Measurements from ENCODE around the gene HKDC1.

DNA sequence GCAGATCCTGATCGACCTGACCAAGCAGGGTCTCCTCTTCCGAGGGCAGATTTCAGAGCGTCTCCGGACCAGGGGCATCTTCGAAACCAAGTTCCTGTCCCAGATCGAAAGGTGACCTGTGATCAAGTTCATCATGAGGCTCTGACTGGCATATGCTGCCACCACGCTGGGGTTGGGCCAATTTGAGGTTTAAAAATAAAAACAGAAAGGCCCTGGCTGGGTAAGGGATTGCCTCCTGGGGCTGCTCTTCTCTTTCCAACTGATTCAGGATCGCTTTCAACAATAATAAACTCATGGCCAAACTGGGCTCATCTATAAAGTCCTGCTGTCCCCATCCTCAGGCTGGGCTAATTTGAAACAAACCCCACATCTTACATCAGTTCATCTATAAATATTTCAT lies 41.1 kb downstream of the HKDC1 start:
- TF ChIP-seq, protein P1, sequence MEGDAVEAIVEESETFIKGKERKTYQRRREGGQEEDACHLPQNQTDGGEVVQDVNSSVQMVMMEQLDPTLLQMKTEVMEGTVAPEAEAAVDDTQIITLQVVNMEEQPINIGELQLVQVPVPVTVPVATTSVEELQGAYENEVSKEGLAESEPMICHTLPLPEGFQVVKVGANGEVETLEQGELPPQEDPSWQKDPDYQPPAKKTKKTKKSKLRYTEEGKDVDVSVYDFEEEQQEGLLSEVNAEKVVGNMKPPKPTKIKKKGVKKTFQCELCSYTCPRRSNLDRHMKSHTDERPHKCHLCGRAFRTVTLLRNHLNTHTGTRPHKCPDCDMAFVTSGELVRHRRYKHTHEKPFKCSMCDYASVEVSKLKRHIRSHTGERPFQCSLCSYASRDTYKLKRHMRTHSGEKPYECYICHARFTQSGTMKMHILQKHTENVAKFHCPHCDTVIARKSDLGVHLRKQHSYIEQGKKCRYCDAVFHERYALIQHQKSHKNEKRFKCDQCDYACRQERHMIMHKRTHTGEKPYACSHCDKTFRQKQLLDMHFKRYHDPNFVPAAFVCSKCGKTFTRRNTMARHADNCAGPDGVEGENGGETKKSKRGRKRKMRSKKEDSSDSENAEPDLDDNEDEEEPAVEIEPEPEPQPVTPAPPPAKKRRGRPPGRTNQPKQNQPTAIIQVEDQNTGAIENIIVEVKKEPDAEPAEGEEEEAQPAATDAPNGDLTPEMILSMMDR (IDR thresholded peaks at IDR 0.05): peak in 2 of 12 donors; percentile 7 to 20
- no peak for TF ChIP-seq POLR2A (IDR thresholded peaks at IDR 0.05)

Data from heart left ventricle (tissue), 13 donors.